HepG2 (cell line): ENCODE results near the gene PLPP7. TPM values are rescaled to one million over a fixed set of nuclear protein-coding genes. Genes with fewer than 3 reads are reported as not detected.

Experiments
- AGO1 ChIP-seq: fragments of 200-400 bp; formaldehyde crosslinking; IDR thresholded peaks from 2 replicates; pipeline ENCODE4 v1.6.1; 2017; ENCODE audit warnings: mild to moderate bottlenecking, low read depth, low read length, moderate library complexity; ENCODE audit not compliant: poor library complexity, severe bottlenecking
- CHD2 ChIP-seq: IDR thresholded peaks from 2 replicates; pipeline ENCODE4 v1.6.1; 2011; ENCODE audit warnings: low read depth, low read length, improper control_type of control experiment
- GABPB1 ChIP-seq: IDR thresholded peaks from 2 replicates; pipeline ENCODE4 v1.6.1; 2016; ENCODE audit warnings: mild to moderate bottlenecking, missing genetic modification reagents, moderate library complexity, missing compliant biosample characterization
- MBNL3 ChIP-seq: fragments of 250-450 bp; sonication (Bioruptor Pico); conservative IDR thresholded peaks from 2 replicates; pipeline ENCODE4 v1.8.0; 2022; ENCODE audit warnings: mild to moderate bottlenecking, inconsistent platforms
- MLLT10 ChIP-seq: sonication (generic); formaldehyde crosslinking; IDR thresholded peaks from 2 replicates; pipeline ENCODE4 v1.4.0; 2020; ENCODE audit warnings: missing genetic modification reagents
- MTERF4 ChIP-seq: sonication (generic); formaldehyde crosslinking; IDR thresholded peaks from 2 replicates; pipeline ENCODE4 v1.8.0; 2023; ENCODE audit warnings: mild to moderate bottlenecking, missing genetic modification reagents
- NR1H2 ChIP-seq: sonication (generic); formaldehyde crosslinking; IDR thresholded peaks from 2 replicates; pipeline ENCODE4 v1.8.1; 2022; ENCODE audit warnings: low read depth, missing genetic modification reagents, borderline replicate concordance
- NR2F6 ChIP-seq, 2 experiments: IDR thresholded peaks; 2 replicates each; pipeline ENCODE4 v1.6.1; 2016; ENCODE audit warnings: antibody characterized with exemption in 1 of 2, mild to moderate bottlenecking in 1 of 2
- RBFOX2 ChIP-seq: fragments of 200-400 bp; formaldehyde crosslinking; IDR thresholded peaks from 2 replicates; pipeline ENCODE4 v1.6.1; 2017; ENCODE audit warnings: low read depth, mild to moderate bottlenecking, low read length
- THAP11 ChIP-seq: IDR thresholded peaks from 2 replicates; pipeline ENCODE4 v1.6.1; 2016; ENCODE audit warnings: missing biosample characterization, missing genetic modification reagents
- ZBTB3 ChIP-seq: sonication (generic); formaldehyde crosslinking; IDR thresholded peaks from 2 replicates; pipeline ENCODE4 v1.4.0; 2020; ENCODE audit warnings: low read depth, mild to moderate bottlenecking, moderate library complexity, missing genetic modification reagents, borderline replicate concordance
- ZBTB46 ChIP-seq: sonication (generic); formaldehyde crosslinking; IDR thresholded peaks from 2 replicates; pipeline ENCODE4 v1.4.0; 2020; ENCODE audit warnings: mild to moderate bottlenecking, missing genetic modification reagents, borderline replicate concordance
- ZMAT5 ChIP-seq: sonication (generic); formaldehyde crosslinking; IDR thresholded peaks from 2 replicates; pipeline ENCODE4 v1.5.0; 2020; ENCODE audit warnings: mild to moderate bottlenecking, low read depth, missing genetic modification reagents, borderline replicate concordance
- ZNF235 ChIP-seq: sonication (generic); formaldehyde crosslinking; IDR thresholded peaks from 2 replicates; pipeline ENCODE4 v1.8.1; 2023; ENCODE audit warnings: mild to moderate bottlenecking, missing genetic modification reagents, borderline replicate concordance
- ZNF256 ChIP-seq: sonication (generic); formaldehyde crosslinking; conservative IDR thresholded peaks from 2 replicates; pipeline ENCODE4 v1.4.0; 2020; ENCODE audit warnings: missing genetic modification reagents
- ZNF407 ChIP-seq: sonication (generic); formaldehyde crosslinking; IDR thresholded peaks from one replicate; pipeline ENCODE4 v1.5.1; 2020; ENCODE audit warnings: mild to moderate bottlenecking, missing genetic modification reagents; ENCODE audit errors: not compliant biosample characterization
- ZNF577 ChIP-seq: sonication (generic); formaldehyde crosslinking; IDR thresholded peaks from 2 replicates; pipeline ENCODE4 v1.4.0; 2020; ENCODE audit warnings: mild to moderate bottlenecking, low read depth, missing genetic modification reagents, borderline replicate concordance
- polyA plus RNA-seq, 8 experiments: library from polyadenylated mRNA; depleted of rRNA in 3 of 8; stranded (reverse) in 7 of 8; unstranded in 1 of 8; fragments of >200 nt; fragmentation: Illumina TruSeq in 4 of 8; extraction: Trizol in 4 of 8; gene quantifications; 2 replicates each; pipeline versions ENCODE4 v1.2.1 to v1.2.3, GENCODE V29; 2011 to 2016; ENCODE audit warnings: low read depth in 4 of 8, missing spikeins in 1 of 8, mixed read lengths in 1 of 8; ENCODE audit not compliant: insufficient read depth in 1 of 8
- total RNA-seq, 5 experiments: library from RNA; depleted of rRNA; stranded (reverse); fragments of >200 nt; fragmentation: Illumina TruSeq; extraction: Trizol; gene quantifications; 2 replicates each; pipeline ENCODE4 v1.2.3, GENCODE V29; 2016; ENCODE audit warnings: low read depth in 1 of 5

PLPP7 gene
- total and polyA plus RNA-seq, 2 of the 13 experiments (the other 11 are each of a cell fraction or from before 2014, with no cell fraction given), result 0.33 to 1.2 TPM

- TF ChIP-seq ZNF235 (CRISPR knock-in tag) (0 out of 2 replicates have a peak, but pooled peaks have one; percentile 25), GABPB1 (CRISPR knock-in tag) (peak; percentile 75), ZNF407 (CRISPR knock-in tag) (no peak), MBNL3 (no peak), ZNF577 (CRISPR knock-in tag) (no peak), NR1H2 (CRISPR knock-in tag) (no peak), ZBTB3 (CRISPR knock-in tag) (no peak), MTERF4 (CRISPR knock-in tag) (no peak), AGO1 (no peak), ZBTB46 (CRISPR knock-in tag) (0 out of 2 replicates have a peak, but pooled peaks have one; percentile 40), CHD2 (no peak), ZMAT5 (CRISPR knock-in tag) (no peak), RBFOX2 (peak; percentile 44; the same call in 1 of the 2 replicates), NR2F6 (IDR thresholded peaks at IDR 0.05) (0 out of 2 replicates have a peak, but pooled peaks have one; percentile 35), NR2F6 (CRISPR knock-in tag; IDR thresholded peaks at IDR 0.05) (peak; percentile 66; the same call in 1 of the 2 replicates), MLLT10 (no peak), THAP11 (CRISPR knock-in tag) (peak; percentile 98), ZNF256 (CRISPR knock-in tag) (no peak)
These were observed at the start of gene PLPP7 (continued) for GRCh38 chr9:131289301-131290035.
